ENCODE measurements around the gene ATG12. TPM values are rescaled to one million over a fixed set of nuclear protein-coding genes. Genes with fewer than 3 reads are reported as not detected.

ATG12 gene
- total and polyA plus RNA-seq, 2 of the 13 experiments (the other 11 are each of a cell fraction or from before 2014, with no cell fraction given) = 46.4 to 58.1 TPM

DNA sequence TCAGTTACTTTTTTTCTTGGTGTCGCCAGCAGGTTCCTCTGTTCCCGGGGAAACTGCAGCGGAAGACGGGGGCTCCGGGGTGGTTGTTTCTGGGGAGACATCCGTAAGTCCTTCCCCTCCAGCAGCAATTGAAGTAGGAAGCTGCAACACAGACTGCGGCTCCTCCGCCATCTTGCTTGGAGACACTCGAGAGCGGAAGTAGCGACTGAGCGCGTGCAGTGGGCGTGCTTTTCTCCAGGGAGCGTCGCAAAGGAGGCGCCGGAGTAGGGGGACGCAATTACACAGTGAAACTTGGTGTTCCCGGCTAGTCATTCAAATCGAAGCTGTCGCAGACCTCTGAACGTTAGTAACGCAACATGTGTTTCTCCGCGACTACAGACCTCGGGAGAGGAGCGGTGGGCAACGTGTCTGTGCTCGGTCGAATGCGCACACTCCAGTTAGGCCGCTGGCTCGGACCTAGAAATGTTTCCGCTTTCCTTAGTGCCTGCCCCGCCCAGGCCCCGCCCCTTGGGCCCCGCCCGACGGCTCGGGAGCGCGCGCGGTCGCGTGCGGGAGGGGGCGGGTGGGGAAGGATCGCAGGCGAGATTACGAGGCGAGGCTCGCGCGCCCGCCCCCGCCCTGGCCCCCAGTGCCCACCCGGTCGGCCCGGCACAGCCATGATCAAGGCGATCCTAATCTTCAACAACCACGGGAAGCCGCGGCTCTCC, at the start of gene ATG12, which contains the start of gene AP3S1 (continued):
- no peak for TF ChIP-seq PHB2 (IDR thresholded peaks at IDR 0.05; ENCODE audit: partially characterized antibody)
- no peak for TF ChIP-seq ZNF446 (CRISPR knock-in tag; IDR thresholded peaks at IDR 0.05)
- peak; percentile 23; the same call in 1 of the 2 replicates for TF ChIP-seq ZNF746 (CRISPR knock-in tag; IDR thresholded peaks at IDR 0.05)
- TF ChIP-seq FOSL2 (CRISPR knock-in tag; IDR thresholded peaks at IDR 0.05) = 0 out of 2 replicates have a peak, but pooled peaks have one; percentile 47
- peak; percentile 85; the same call in 1 of the 2 replicates for TF ChIP-seq ZSCAN20 (CRISPR knock-in tag; IDR thresholded peaks at IDR 0.05; ENCODE audit: borderline replicate concordance)
- peak; percentile 90 for TF ChIP-seq ZNF670 (CRISPR knock-in tag; IDR thresholded peaks at IDR 0.05; ENCODE audit: borderline replicate concordance)
- no peak for TF ChIP-seq CBFB (CRISPR knock-in tag; IDR thresholded peaks at IDR 0.05)
- TF ChIP-seq ZNF407 (CRISPR knock-in tag; IDR thresholded peaks at IDR 0.05; ENCODE audit: not compliant biosample characterization) = no peak
- no peak; the same call in 1 of the 2 replicates for TF ChIP-seq ZNF782 (CRISPR knock-in tag; IDR thresholded peaks at IDR 0.05; ENCODE audit: borderline replicate concordance)
- TF ChIP-seq ZHX1 (CRISPR knock-in tag; IDR thresholded peaks at IDR 0.05; ENCODE audit: low read depth) = peak; percentile 72
- TF ChIP-seq PLRG1 (conservative IDR thresholded peaks at IDR 0.05) = no peak
- TF ChIP-seq, protein P1, sequence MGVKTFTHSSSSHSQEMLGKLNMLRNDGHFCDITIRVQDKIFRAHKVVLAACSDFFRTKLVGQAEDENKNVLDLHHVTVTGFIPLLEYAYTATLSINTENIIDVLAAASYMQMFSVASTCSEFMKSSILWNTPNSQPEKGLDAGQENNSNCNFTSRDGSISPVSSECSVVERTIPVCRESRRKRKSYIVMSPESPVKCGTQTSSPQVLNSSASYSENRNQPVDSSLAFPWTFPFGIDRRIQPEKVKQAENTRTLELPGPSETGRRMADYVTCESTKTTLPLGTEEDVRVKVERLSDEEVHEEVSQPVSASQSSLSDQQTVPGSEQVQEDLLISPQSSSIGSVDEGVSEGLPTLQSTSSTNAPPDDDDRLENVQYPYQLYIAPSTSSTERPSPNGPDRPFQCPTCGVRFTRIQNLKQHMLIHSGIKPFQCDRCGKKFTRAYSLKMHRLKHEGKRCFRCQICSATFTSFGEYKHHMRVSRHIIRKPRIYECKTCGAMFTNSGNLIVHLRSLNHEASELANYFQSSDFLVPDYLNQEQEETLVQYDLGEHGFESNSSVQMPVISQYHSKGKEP (CRISPR knock-in tag; IDR thresholded peaks at IDR 0.05) = 0 out of 2 replicates have a peak, but pooled peaks have one; percentile 29
- no peak for TF ChIP-seq SOX6 (IDR thresholded peaks at IDR 0.05)
- peak; percentile 64 for TF ChIP-seq SOX6 (CRISPR knock-in tag; IDR thresholded peaks at IDR 0.05)
- no peak for TF ChIP-seq ATF7 (IDR thresholded peaks at IDR 0.05)
- TF ChIP-seq ATF7 (CRISPR knock-in tag; IDR thresholded peaks at IDR 0.05) = no peak
- no peak for TF ChIP-seq SNRNP70 (IDR thresholded peaks at IDR 0.05; ENCODE audit: low read depth, low read length)
- peak; percentile 17; the same call in 1 of the 2 replicates for TF ChIP-seq KDM6A (CRISPR knock-in tag; IDR thresholded peaks at IDR 0.05; ENCODE audit: low read depth)

All from HepG2 (cell line).